B cell (primary cell): ENCODE results near the gene GIPC3. TPM values are rescaled to one million over a fixed set of nuclear protein-coding genes. Genes with fewer than 3 reads are reported as not detected.

Source experiments
- ATAC-seq: fragments of 200-7000 bp; cut with Tn5 transposase; one replicate; pipeline ENCODE4 v1.10.0; 2021; ENCODE audit warnings: low read depth, mild to moderate bottlenecking, moderate number of reproducible peaks, moderate library complexity
- CTCF ChIA-PET: fragments of 350-600 bp; sonication (Branson Sonifier 250); formaldehyde crosslinking; loops from one replicate; lab custom pipeline; 2021; ENCODE audit warnings: antibody characterized with exemption, inconsistent platforms; lab: Charles Lee
- POLR2A ChIA-PET: fragments of 350-600 bp; sonication (Branson Sonifier 250); formaldehyde crosslinking; loops from one replicate; lab custom pipeline; 2021; ENCODE audit warnings: antibody characterized with exemption; lab: Charles Lee
- DNase-seq: peaks from one replicate; pipeline ENCODE4 v3.0.0; 2013
- H2AFZ ChIP-seq: 2 replicates; pipeline ENCODE4 v1.6.1; 2012; ENCODE audit warnings: mild to moderate bottlenecking, low read depth, low read length; ENCODE audit not compliant: insufficient read depth, poor library complexity, severe bottlenecking
- H3K27ac ChIP-seq, 2 donors: 1 replicate in 1 of 2; 2 replicates in 1 of 2; pipeline ENCODE4 v1.5.1; 2012 to 2013; ENCODE audit warnings: low read length in 2 of 2, mild to moderate bottlenecking in 2 of 2, moderate library complexity in 1 of 2
- H3K27me3 ChIP-seq, 4 experiments: fragments of 200-600 bp in 1 of 4; sonication (generic) in 1 of 4; replicated peaks in 1 of 4; 1 replicate in 2 of 4; 2 replicates in 2 of 4; pipeline versions ENCODE4 v1.6.1 to v1.7.0; 2013 to 2016; ENCODE audit warnings: low read length in 3 of 4, mild to moderate bottlenecking in 2 of 4, mixed read lengths in 1 of 4, moderate library complexity in 1 of 4; ENCODE audit not compliant: insufficient read depth in 4 of 4, control insufficient read depth in 3 of 4; ENCODE audit errors: control extremely low read depth in 1 of 4
- H3K36me3 ChIP-seq, 2 experiments: replicated peaks in 1 of 2; 1 replicate in 1 of 2; 2 replicates in 1 of 2; pipeline versions ENCODE4 v1.6.1 to v1.7.1; 2013; ENCODE audit warnings: low read length in 1 of 2; ENCODE audit not compliant: insufficient read depth in 2 of 2, control insufficient read depth in 1 of 2; ENCODE audit errors: control extremely low read depth in 1 of 2, extremely low read depth in 1 of 2
- H3K4me1 ChIP-seq, 2 donors: fragments of 200-600 bp in 1 of 2; sonication (generic) in 1 of 2; 1 replicate in 1 of 2; 2 replicates in 1 of 2; pipeline versions ENCODE4 v1.5.1 to v1.6.1; 2013 to 2017; ENCODE audit warnings: low read length in 2 of 2; ENCODE audit not compliant: control insufficient read depth in 2 of 2, insufficient read depth in 2 of 2
- H3K4me2 ChIP-seq: replicated peaks from 2 replicates; pipeline ENCODE3; 2012; ENCODE audit warnings: mild to moderate bottlenecking, low read depth, low read length; ENCODE audit not compliant: poor library complexity, severe bottlenecking
- H3K4me3 ChIP-seq, 5 experiments: fragments of 200-600 bp in 1 of 5; sonication (generic) in 1 of 5; 1 replicate in 3 of 5; 2 replicates in 2 of 5; pipeline versions ENCODE4 v1.5.1 to v1.7.0; 2011 to 2016; ENCODE audit warnings: low read length in 4 of 5, mild to moderate bottlenecking in 4 of 5, low read depth in 2 of 5, control low read depth in 1 of 5, moderate library complexity in 1 of 5; ENCODE audit not compliant: insufficient read depth in 1 of 5; ENCODE audit errors: control extremely low read depth in 1 of 5, extremely low read depth in 1 of 5
- H3K79me2 ChIP-seq: fragments of 200-600 bp; sonication (generic); one replicate; pipeline ENCODE4 v1.6.0; 2016; ENCODE audit warnings: low read length; ENCODE audit not compliant: control insufficient read depth, insufficient read depth
- H3K9ac ChIP-seq: fragments of 200-600 bp; sonication (generic); 2 replicates; pipeline ENCODE4 v1.6.1; 2017; ENCODE audit warnings: mild to moderate bottlenecking, low read length, moderate library complexity
- H3K9me3 ChIP-seq, 3 donors: one replicate each; pipeline versions ENCODE4 v1.6.1 to v1.7.1; 2013; ENCODE audit warnings: low read length in 2 of 3; ENCODE audit not compliant: control insufficient read depth in 2 of 3, insufficient read depth in 1 of 3; ENCODE audit errors: control extremely low read depth in 1 of 3
- H4K20me1 ChIP-seq: 2 replicates; pipeline ENCODE4 v1.6.0; 2012; ENCODE audit warnings: mild to moderate bottlenecking, low read length; ENCODE audit not compliant: insufficient read depth, control insufficient read depth, poor library complexity, severe bottlenecking
- H3K27ac Mint-ChIP-seq: one replicate; pipeline ENCODE4 v1.8.0; 2021; ENCODE audit warnings: mixed read lengths
- H3K27me3 Mint-ChIP-seq: one replicate; pipeline ENCODE4 v1.8.0; 2021; ENCODE audit warnings: mixed read lengths
- H3K4me1 Mint-ChIP-seq: one replicate; pipeline ENCODE4 v1.8.0; 2021; ENCODE audit warnings: mixed read lengths
- H3K4me3 Mint-ChIP-seq: one replicate; pipeline ENCODE4 v1.8.0; 2021; ENCODE audit warnings: mixed read lengths
- H3K9me3 Mint-ChIP-seq: one replicate; pipeline ENCODE4 v1.8.0; 2022; ENCODE audit warnings: mixed read lengths; ENCODE audit not compliant: insufficient read depth
- EZH2 ChIP-seq: IDR thresholded peaks from 2 replicates; pipeline ENCODE4 v1.6.1; 2012; ENCODE audit warnings: borderline replicate concordance, low read depth, mild to moderate bottlenecking, moderate library complexity, low read length; ENCODE audit not compliant: insufficient read depth, poor library complexity, severe bottlenecking
- WGBS: methylation state at CpG from one replicate; pipeline ENCODE4 v1.1.5; 2013; ENCODE audit warnings: missing lambda C conversion rate; ENCODE audit not compliant: insufficient coverage; 5-methylcytosine and 5-hydroxymethylcytosine counted together
- intact Hi-C: fragments of 100-400 bp; cut with micrococcal nuclease; formaldehyde crosslinking; loops from one replicate; pipeline ENCODE4 v1.10.0; 2022
- polyA plus RNA-seq: library from polyadenylated mRNA; depleted of rRNA; stranded (reverse); fragments of >200 nt; gene quantifications from 2 replicates; pipeline ENCODE4 v1.2.3, GENCODE V29; 2012
- total RNA-seq, 2 donors: library from RNA; stranded (reverse); fragments of 120-200 nt in 1 of 2; gene quantifications; 1 replicate in 1 of 2; 2 replicates in 1 of 2; pipeline versions ENCODE4 v1.2.3 to v1.2.4, GENCODE V29; 2013 to 2022
- TF ChIP-seq, protein P1 (sequence below): fragments of 200-600 bp; IDR thresholded peaks from one replicate; pipeline ENCODE4 v1.8.0; 2022; ENCODE audit warnings: antibody characterized with exemption, mild to moderate bottlenecking

The GIPC3 gene
- total and polyA plus RNA-seq, 2 donors (not counting 1 experiment from before 2014, with no cell fraction given) = 0.47 to 0.48 TPM

- Histone ChIP-seq H3K4me1 (peaks cover 4 to 7% of the 10 kb centered on the region in 2 donors), H3K4me2 (no peak overlapping the region), H3K27me3 (no peaks in the 10 kb centered on the region), H3K9me3 (no peaks in the 10 kb centered on the region), H3K9ac (no peak overlapping the region), H3K79me2 (no peaks in the 10 kb centered on the region), H3K4me3 (no peak overlapping the region), H3K27ac (no peak overlapping the region), H3K36me3 (no peaks in the 10 kb centered on the region), H2AFZ (no peak overlapping the region), H4K20me1 (no peaks in the 10 kb centered on the region)
- Mint-ChIP-seq H3K4me1 (peaks cover 5% of the 10 kb centered on the region), H3K27ac (no peak overlapping the region), H3K4me3 (no peak overlapping the region), H3K9me3 (no peaks in the 10 kb centered on the region), H3K27me3 (no peaks in the 10 kb centered on the region)
- ATAC-seq (no peak), DNase-seq (no peak)
- 80% methylated on average over 5 of the region's 17 CpGs for WGBS
- ChIA-PET CTCF (no interaction called here), POLR2A (interaction anchor here (0.6 kb wide), 1 partner anchor 15 kb away, joined by 5 read pairs; no protein-coding TSS in a partner anchor)
- intact Hi-C loops = no loop called here
- TF ChIP-seq, protein P1, sequence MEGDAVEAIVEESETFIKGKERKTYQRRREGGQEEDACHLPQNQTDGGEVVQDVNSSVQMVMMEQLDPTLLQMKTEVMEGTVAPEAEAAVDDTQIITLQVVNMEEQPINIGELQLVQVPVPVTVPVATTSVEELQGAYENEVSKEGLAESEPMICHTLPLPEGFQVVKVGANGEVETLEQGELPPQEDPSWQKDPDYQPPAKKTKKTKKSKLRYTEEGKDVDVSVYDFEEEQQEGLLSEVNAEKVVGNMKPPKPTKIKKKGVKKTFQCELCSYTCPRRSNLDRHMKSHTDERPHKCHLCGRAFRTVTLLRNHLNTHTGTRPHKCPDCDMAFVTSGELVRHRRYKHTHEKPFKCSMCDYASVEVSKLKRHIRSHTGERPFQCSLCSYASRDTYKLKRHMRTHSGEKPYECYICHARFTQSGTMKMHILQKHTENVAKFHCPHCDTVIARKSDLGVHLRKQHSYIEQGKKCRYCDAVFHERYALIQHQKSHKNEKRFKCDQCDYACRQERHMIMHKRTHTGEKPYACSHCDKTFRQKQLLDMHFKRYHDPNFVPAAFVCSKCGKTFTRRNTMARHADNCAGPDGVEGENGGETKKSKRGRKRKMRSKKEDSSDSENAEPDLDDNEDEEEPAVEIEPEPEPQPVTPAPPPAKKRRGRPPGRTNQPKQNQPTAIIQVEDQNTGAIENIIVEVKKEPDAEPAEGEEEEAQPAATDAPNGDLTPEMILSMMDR = no peak
- TF ChIP-seq EZH2 = no peak
Observed at GRCh38 chr19:3563709-3564524, 21.4 kb upstream of the GIPC3 start.

DNA sequence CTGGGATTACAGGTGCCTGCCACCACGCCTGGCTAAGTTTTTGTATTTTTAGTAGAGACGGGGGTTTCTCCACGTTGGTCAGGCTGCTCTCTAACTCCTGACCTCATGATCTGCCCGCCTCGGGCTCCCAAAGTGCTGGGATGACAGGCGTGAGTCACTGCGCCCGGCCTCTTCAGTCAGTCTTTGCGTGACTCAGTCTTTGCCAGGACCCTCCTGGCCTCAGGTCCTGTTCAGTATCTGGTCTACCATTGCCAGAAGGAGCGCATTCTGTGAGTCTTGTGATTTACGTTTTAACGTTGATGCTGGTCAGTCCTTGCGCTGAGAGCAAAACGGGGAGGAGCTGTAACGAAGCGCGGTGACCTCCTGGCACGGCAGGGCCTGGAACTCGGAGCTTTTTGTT, 20.1 kb upstream of the GIPC3 start:
- Mint-ChIP-seq H3K27me3 (no peaks in the 10 kb centered on the region), H3K9me3 (no peaks in the 10 kb centered on the region), H3K4me3 (no peak overlapping the region), H3K4me1 (peaks cover 4% of the 10 kb centered on the region), H3K27ac (no peak overlapping the region)
- Histone ChIP-seq H3K9me3 (no peaks in the 10 kb centered on the region), H2AFZ (no peak overlapping the region), H3K4me3 (no peak overlapping the region), H3K4me2 (no peak overlapping the region), H3K9ac (no peak overlapping the region), H3K4me1 (peaks cover 4 to 5% of the 10 kb centered on the region in 2 donors), H3K79me2 (no peaks in the 10 kb centered on the region), H3K36me3 (no peaks in the 10 kb centered on the region), H3K27ac (no peak overlapping the region), H3K27me3 (no peaks in the 10 kb centered on the region), H4K20me1 (no peaks in the 10 kb centered on the region)
- intact Hi-C loops = no loop called here
- CTCF ChIA-PET = no interaction called here
- DNase-seq = no peak
- POLR2A ChIA-PET = interaction anchor here (0.6 to 0.7 kb wide), 2 partner anchors 15 to 1348 kb away, joined by 3 to 4 read pairs; no protein-coding TSS in a partner anchor
- TF ChIP-seq EZH2 = no peak
- TF ChIP-seq, protein P1 = no peak
- 92% methylated on average over 19 of the region's 19 CpGs for WGBS
- ATAC-seq = no peak
